NT2/D1 (cell line): ENCODE measurements around the gene ADAMTS4.
"Not testable (repeated sequence)": the region's sequence is repeated elsewhere in the genome, so short reads cannot be mapped to it uniquely, and the experiment has no call there.

ENCODE experiments used
- DNase-seq: peaks from one replicate; pipeline ENCODE4 v3.0.0-alpha.2; 2011; ENCODE audit warnings: low read depth, low spot score
- H3K27me3 ChIP-seq: 2 replicates; pipeline ENCODE4 v1.6.0; 2011; ENCODE audit warnings: mild to moderate bottlenecking; ENCODE audit not compliant: insufficient read length, insufficient read depth
- H3K36me3 ChIP-seq: 2 replicates; pipeline ENCODE4 v1.6.1; 2011; ENCODE audit warnings: mild to moderate bottlenecking, low read length, mixed read lengths; ENCODE audit not compliant: insufficient read depth, insufficient read length
- H3K4me1 ChIP-seq: 2 replicates; pipeline ENCODE4 v1.5.1; 2011; ENCODE audit not compliant: insufficient read depth, insufficient read length
- H3K4me3 ChIP-seq: 2 replicates; pipeline ENCODE4 v1.5.1; 2011; ENCODE audit warnings: low read depth; ENCODE audit not compliant: insufficient read length
- H3K9ac ChIP-seq: 2 replicates; pipeline ENCODE4 v1.6.0; 2011; ENCODE audit warnings: low read depth; ENCODE audit not compliant: insufficient read length
- H3K9me3 ChIP-seq: 2 replicates; pipeline ENCODE4 v1.5.1; 2011; ENCODE audit warnings: mild to moderate bottlenecking, low read length; ENCODE audit not compliant: insufficient read depth
- SUZ12 ChIP-seq: IDR thresholded peaks from 2 replicates; pipeline ENCODE4 v1.6.1; 2011; ENCODE audit not compliant: insufficient read length, insufficient read depth; ENCODE audit errors: extremely low read depth
- YY1 ChIP-seq: IDR thresholded peaks from 2 replicates; pipeline ENCODE4 v1.6.1; 2011; ENCODE audit not compliant: insufficient read length, insufficient read depth
- ZNF274 ChIP-seq: IDR thresholded peaks from 2 replicates; pipeline ENCODE4 v1.6.1; 2011; ENCODE audit warnings: mild to moderate bottlenecking, low read depth, low read length

ADAMTS4 gene

GRCh38 chr1:161225534-161226319, 26.9 kb upstream of the ADAMTS4 start, which contains the start of gene TOMM40L:
Gene TOMM40L, plus strand, starts transcription at chr1:161226060. Its CDS starts 430 bp downstream, at chr1:161226490.
- H3K36me3 ChIP-seq, result peaks cover 30% of the 10 kb centered on the region
- TF ChIP-seq ZNF274 (no peak), YY1 (peak; percentile 100)
- H3K4me3 ChIP-seq, result peak within 1 kb of the TSS; percentile 79
- H3K4me1 ChIP-seq, result peaks cover 16% of the 10 kb centered on the region
- H3K9me3 ChIP-seq, result no peaks in the 10 kb centered on the region
- peak within 1 kb of the TSS; percentile 81 for H3K9ac ChIP-seq
- peak; percentile 99 for DNase-seq
- no peaks in the 10 kb centered on the region for H3K27me3 ChIP-seq

DNA sequence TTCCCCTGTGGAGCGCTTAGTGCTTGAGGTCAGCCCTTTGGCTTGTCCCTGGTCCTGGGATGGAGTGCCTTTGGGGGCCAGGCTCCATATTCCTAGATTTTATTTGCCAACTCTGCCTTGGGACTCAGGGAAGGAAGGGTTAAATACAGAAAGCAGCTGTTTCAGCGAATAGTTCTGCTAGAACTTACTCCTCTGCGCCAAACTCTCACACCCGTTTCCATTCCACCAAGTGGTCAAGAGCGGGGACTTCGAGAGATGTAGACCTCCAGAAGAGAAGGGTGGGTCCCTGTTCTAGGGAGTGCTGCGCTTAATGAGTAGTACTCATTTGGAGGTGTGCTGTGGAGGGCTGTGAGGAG, 26.3 kb upstream of the ADAMTS4 start:
- Histone ChIP-seq H3K36me3 (peaks cover 27% of the 10 kb centered on the region), H3K4me1 (peaks cover 16% of the 10 kb centered on the region), H3K27me3 (no peaks in the 10 kb centered on the region), H3K9ac (no peak overlapping the region), H3K9me3 (no peaks in the 10 kb centered on the region), H3K4me3 (no peak overlapping the region)
- no peak for TF ChIP-seq SUZ12
- no peak for TF ChIP-seq YY1
- TF ChIP-seq ZNF274, result no peak
- DNase-seq, result no peak

DNA sequence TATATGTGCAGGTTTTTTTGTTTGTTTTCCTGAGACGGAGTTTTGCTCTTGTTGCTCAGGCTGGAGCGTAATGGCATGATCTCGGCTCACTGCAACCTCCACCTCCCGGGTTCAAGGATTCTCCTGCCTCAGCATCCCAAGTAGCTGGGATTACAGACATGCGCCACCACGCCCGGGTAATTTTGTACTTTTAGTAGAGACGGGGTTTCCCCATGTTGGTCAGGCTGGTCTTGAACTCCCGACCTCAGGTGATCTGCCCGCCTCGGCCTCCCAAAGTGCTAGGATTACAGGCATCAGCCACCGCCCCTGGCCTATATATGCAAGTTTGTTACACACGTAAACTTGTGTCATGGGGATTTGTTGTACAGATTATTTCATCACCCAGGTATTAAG, 25.8 kb upstream of the ADAMTS4 start:
- H3K4me3 ChIP-seq, H3K27me3 ChIP-seq, DNase-seq, H3K9ac ChIP-seq, H3K9me3 ChIP-seq: not testable (repeated sequence)
- Histone ChIP-seq H3K36me3 (peaks cover 23% of the 10 kb centered on the region), H3K4me1 (peaks cover 16% of the 10 kb centered on the region)

- no peak overlapping the region for H3K9ac ChIP-seq
- DNase-seq, result no peak
- no peak for TF ChIP-seq YY1
- no peak for TF ChIP-seq ZNF274
- no peak for TF ChIP-seq SUZ12
- no peaks in the 10 kb centered on the region for H3K27me3 ChIP-seq
- H3K9me3 ChIP-seq, result no peaks in the 10 kb centered on the region
- peaks cover 16% of the 10 kb centered on the region for H3K4me1 ChIP-seq
- peaks cover 16% of the 10 kb centered on the region for H3K36me3 ChIP-seq
- no peak overlapping the region for H3K4me3 ChIP-seq
These were observed 25.2 kb upstream of the ADAMTS4 start for GRCh38 chr1:161223805-161224694.

GRCh38 chr1:161222175-161223019, 23.5 kb upstream of the ADAMTS4 start:
- TF ChIP-seq ZNF274 (no peak), SUZ12 (no peak), YY1 (no peak)
- no peak for DNase-seq
- H3K9me3 ChIP-seq, result no peaks in the 10 kb centered on the region
- H3K4me3 ChIP-seq, result no peak overlapping the region
- H3K27me3 ChIP-seq, result no peaks in the 10 kb centered on the region
- no peaks in the 10 kb centered on the region for H3K36me3 ChIP-seq
- no peak overlapping the region for H3K9ac ChIP-seq
- peaks cover 17% of the 10 kb centered on the region for H3K4me1 ChIP-seq

DNA sequence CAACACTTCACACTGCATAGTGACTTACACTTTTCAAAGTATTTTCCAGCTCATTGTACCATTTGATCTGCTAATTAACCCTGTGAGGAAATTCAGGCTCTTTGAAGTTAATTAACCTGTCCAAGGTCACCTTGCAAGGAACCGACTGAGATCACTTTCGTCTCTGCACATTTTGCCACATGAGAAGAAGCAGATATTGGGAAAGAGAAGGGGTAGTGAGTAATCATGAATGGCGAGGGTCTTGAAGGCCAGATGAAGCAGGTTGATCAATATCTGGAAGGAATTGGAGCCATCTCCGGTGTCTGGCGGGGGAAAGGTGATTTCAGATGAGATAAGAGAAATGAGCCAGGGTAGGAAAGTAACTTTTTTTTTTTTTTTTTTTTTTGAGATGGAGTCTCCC, 21.1 kb upstream of the ADAMTS4 start:
- Histone ChIP-seq H3K36me3 (peaks cover 8% of the 10 kb centered on the region), H3K27me3 (no peaks in the 10 kb centered on the region), H3K4me3 (no peak overlapping the region), H3K9me3 (no peaks in the 10 kb centered on the region), H3K4me1 (peaks cover 15% of the 10 kb centered on the region), H3K9ac (no peak overlapping the region)
- no peak for DNase-seq
- TF ChIP-seq SUZ12 (no peak), YY1 (no peak), ZNF274 (no peak)
